HG02981 (cell line): ENCODE measurements around the gene PARP3.
"Not testable (repeated sequence)": the region's sequence is repeated elsewhere in the genome, so short reads cannot be mapped to it uniquely, and the experiment has no call there.

Experiments used
- ATAC-seq: cut with Tn5 transposase; IDR thresholded peaks from one replicate; pipeline ENCODE4 v1.9.1; 2021; ENCODE audit warnings: mild to moderate bottlenecking, moderate library complexity; ENCODE audit not compliant: unreplicated experiment

The PARP3 gene

GRCh38 chr3:51983578-51984268, 41.6 kb downstream of the PARP3 start:
- ATAC-seq: no peak

GRCh38 chr3:51984269-51984647, 42.1 kb downstream of the PARP3 start:
- no peak for ATAC-seq

GRCh38 chr3:51985063-51985462, 42.9 kb downstream of the PARP3 start:
- ATAC-seq: no peak

GRCh38 chr3:51986010-51986947, 44.1 kb downstream of the PARP3 start:
- ATAC-seq: no peak

GRCh38 chr3:51987568-51987967, 45.4 kb downstream of the PARP3 start:
- ATAC-seq: no peak

GRCh38 chr3:51988286-51989146, 46.4 kb downstream of the PARP3 start:
- no peak for ATAC-seq

GRCh38 chr3:51990501-51990971, 48.4 kb downstream of the PARP3 start:
- not testable (repeated sequence) for ATAC-seq

- ATAC-seq: no peak
Observed at GRCh38 chr3:51992017-51992682, 50.0 kb downstream of the PARP3 start.

GRCh38 chr3:51993657-51994056, 51.5 kb downstream of the PARP3 start:
- ATAC-seq: not testable (repeated sequence)

GRCh38 chr3:51994530-51994929, 52.4 kb downstream of the PARP3 start:
- no peak for ATAC-seq

- ATAC-seq: peak; percentile 88
Observed at GRCh38 chr3:51995346-51996163, 53.4 kb downstream of the PARP3 start, which contains the start of gene RPL29. Gene RPL29, minus strand, starts transcription at chr3:51995895. Its CDS starts 434 bp downstream, at chr3:51995461.

- no peak for ATAC-seq
Observed at GRCh38 chr3:51997172-51997571, 55.0 kb downstream of the PARP3 start.

- ATAC-seq: no peak
Observed at GRCh38 chr3:51997935-51998596, 55.9 kb downstream of the PARP3 start.
